Measurements from ENCODE around the gene MLLT3. TPM values are rescaled to one million over a fixed set of nuclear protein-coding genes. Genes with fewer than 3 reads are reported as not detected.

Gene MLLT3
- total and polyA plus RNA-seq, 2 donors (not counting 1 experiment from before 2014, with no cell fraction given) = 37.3 to 43.8 TPM

- Histone ChIP-seq H3K4me1 (ENCODE audit: control insufficient read depth, extremely low read depth, insufficient read depth, low read length) (no peaks in the 10 kb centered on the region), H3K79me2 (ENCODE audit: control insufficient read depth, insufficient read depth, low read length) (no peaks in the 10 kb centered on the region), H4K20me1 (ENCODE audit: control insufficient read depth, extremely low read depth, insufficient read depth, low read length) (no peaks in the 10 kb centered on the region), H2AFZ (ENCODE audit: low read length) (no peak overlapping the region), H3K27me3 (ENCODE audit: control insufficient read depth, insufficient read depth, low read length) (no peaks in the 10 kb centered on the region), H3K4me3 (replicated peaks in 1 of 4; ENCODE audit: control extremely low read depth in 1 of 4, insufficient read depth in 1 of 4, low read depth in 3 of 4, low read length in 4 of 4) (no peak overlapping the region), H3K36me3 (ENCODE audit: control insufficient read depth, insufficient read depth, low read length) (no peaks in the 10 kb centered on the region), H3K27ac (ENCODE audit: insufficient read depth, low read length) (no peak overlapping the region), H3K9me3 (ENCODE audit: control insufficient read depth, insufficient read depth, low read depth, low read length) (no peaks in the 10 kb centered on the region), H3K9ac (ENCODE audit: insufficient read depth, low read length) (no peak overlapping the region), H3K4me2 (ENCODE audit: extremely low read depth, insufficient read depth, low read length) (no peak overlapping the region)
- no peak for TF ChIP-seq CTCF (conservative IDR thresholded peaks at IDR 0.05 in 1 of 2, IDR thresholded peaks at IDR 0.05 in 1 of 2; ENCODE audit: low read depth in 1 of 2, low read length in 2 of 2)
- TF ChIP-seq EZH2 (IDR thresholded peaks at IDR 0.05; ENCODE audit: low read length, missing control alignments) = no peak
- no peak for DNase-seq (ENCODE audit: low read depth in 2 of 2)
Observed at GRCh38 chr9:20474496-20474895, 147.8 kb downstream of the MLLT3 start.

GRCh38 chr9:20473515-20474013, 148.7 kb downstream of the MLLT3 start:
- TF ChIP-seq CTCF (conservative IDR thresholded peaks at IDR 0.05 in 1 of 2, IDR thresholded peaks at IDR 0.05 in 1 of 2; ENCODE audit: low read depth in 1 of 2, low read length in 2 of 2) (no peak), EZH2 (IDR thresholded peaks at IDR 0.05; ENCODE audit: low read length, missing control alignments) (no peak)
- Histone ChIP-seq H3K9me3 (ENCODE audit: control insufficient read depth, insufficient read depth, low read depth, low read length) (no peaks in the 10 kb centered on the region), H3K79me2 (ENCODE audit: control insufficient read depth, insufficient read depth, low read length) (no peaks in the 10 kb centered on the region), H4K20me1 (ENCODE audit: control insufficient read depth, extremely low read depth, insufficient read depth, low read length) (no peaks in the 10 kb centered on the region), H3K4me3 (replicated peaks in 1 of 4; ENCODE audit: control extremely low read depth in 1 of 4, insufficient read depth in 1 of 4, low read depth in 3 of 4, low read length in 4 of 4) (no peak overlapping the region), H3K9ac (ENCODE audit: insufficient read depth, low read length) (no peak overlapping the region), H3K4me1 (ENCODE audit: control insufficient read depth, extremely low read depth, insufficient read depth, low read length) (no peaks in the 10 kb centered on the region), H3K36me3 (ENCODE audit: control insufficient read depth, insufficient read depth, low read length) (no peaks in the 10 kb centered on the region), H3K27ac (ENCODE audit: insufficient read depth, low read length) (no peak overlapping the region), H2AFZ (ENCODE audit: low read length) (no peak overlapping the region), H3K4me2 (ENCODE audit: extremely low read depth, insufficient read depth, low read length) (no peak overlapping the region), H3K27me3 (ENCODE audit: control insufficient read depth, insufficient read depth, low read length) (no peaks in the 10 kb centered on the region)
- peak in 1 of 2 donors; percentile 36 for DNase-seq (ENCODE audit: low read depth in 2 of 2)

GRCh38 chr9:20472342-20473045, 149.8 kb downstream of the MLLT3 start:
- peak; percentile 9 to 29 for DNase-seq (ENCODE audit: low read depth in 2 of 2)
- Histone ChIP-seq H3K4me1 (ENCODE audit: control insufficient read depth, extremely low read depth, insufficient read depth, low read length) (no peaks in the 10 kb centered on the region), H3K4me2 (ENCODE audit: extremely low read depth, insufficient read depth, low read length) (no peak overlapping the region), H3K27me3 (ENCODE audit: control insufficient read depth, insufficient read depth, low read length) (no peaks in the 10 kb centered on the region), H3K27ac (ENCODE audit: insufficient read depth, low read length) (no peak overlapping the region), H3K9me3 (ENCODE audit: control insufficient read depth, insufficient read depth, low read depth, low read length) (no peaks in the 10 kb centered on the region), H4K20me1 (ENCODE audit: control insufficient read depth, extremely low read depth, insufficient read depth, low read length) (no peaks in the 10 kb centered on the region), H3K9ac (ENCODE audit: insufficient read depth, low read length) (no peak overlapping the region), H2AFZ (ENCODE audit: low read length) (no peak overlapping the region), H3K4me3 (replicated peaks in 1 of 4; ENCODE audit: control extremely low read depth in 1 of 4, insufficient read depth in 1 of 4, low read depth in 3 of 4, low read length in 4 of 4) (no peak overlapping the region), H3K36me3 (ENCODE audit: control insufficient read depth, insufficient read depth, low read length) (no peaks in the 10 kb centered on the region), H3K79me2 (ENCODE audit: control insufficient read depth, insufficient read depth, low read length) (no peaks in the 10 kb centered on the region)
- TF ChIP-seq EZH2 (IDR thresholded peaks at IDR 0.05; ENCODE audit: low read length, missing control alignments) (no peak), CTCF (conservative IDR thresholded peaks at IDR 0.05 in 1 of 2, IDR thresholded peaks at IDR 0.05 in 1 of 2; ENCODE audit: low read depth in 1 of 2, low read length in 2 of 2) (no peak)
